ENCODE data around the gene SGTA.

The SGTA gene

DNA sequence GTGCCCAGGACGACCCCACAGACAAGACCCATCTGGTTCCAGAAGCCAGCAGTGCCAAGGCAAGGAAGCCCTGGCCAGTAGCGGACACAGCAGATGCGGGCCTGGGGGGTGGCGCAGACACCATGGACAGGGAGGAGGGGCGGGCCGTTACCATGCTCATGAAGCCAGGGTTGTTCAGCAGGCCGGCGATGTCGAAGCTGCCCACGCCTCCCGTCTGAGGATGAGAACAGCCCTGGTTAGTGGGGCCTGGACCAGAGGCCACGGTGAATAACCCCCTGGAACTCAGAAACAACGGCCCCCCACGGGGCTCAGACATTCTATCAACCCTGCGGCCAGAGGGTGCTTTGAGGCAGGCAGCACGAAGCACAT, 21.8 kb downstream of the SGTA start:
- Histone ChIP-seq H3K4me1 (ENCODE audit: control insufficient read depth in 2 of 2, insufficient read depth in 2 of 2, low read length in 2 of 2) (no peaks in the 10 kb centered on the region), H3K27me3 (ENCODE audit: control insufficient read depth in 2 of 2, insufficient read depth in 2 of 2, low read length in 2 of 2) (no peaks in the 10 kb centered on the region), H3K36me3 (ENCODE audit: control insufficient read depth in 2 of 2, insufficient read depth in 2 of 2, low read length in 2 of 2) (peaks cover 44 to 50% of the 10 kb centered on the region in 2 donors), H3K27ac (ENCODE audit: low read depth in 2 of 2, low read length in 2 of 2) (no peak overlapping the region), H3K4me3 (ENCODE audit: low read length in 2 of 2) (no peak overlapping the region), H3K9me3 (ENCODE audit: control insufficient read depth in 2 of 2, low read length in 2 of 2) (no peaks in the 10 kb centered on the region), H3K9ac (ENCODE audit: low read depth in 1 of 2, low read length in 2 of 2) (no peak overlapping the region)

GRCh38 chr19:2759965-2760364, 23.1 kb downstream of the SGTA start:
- Histone ChIP-seq H3K4me3 (ENCODE audit: low read length in 2 of 2) (no peak overlapping the region), H3K27me3 (ENCODE audit: control insufficient read depth in 2 of 2, insufficient read depth in 2 of 2, low read length in 2 of 2) (no peaks in the 10 kb centered on the region), H3K27ac (ENCODE audit: low read depth in 2 of 2, low read length in 2 of 2) (no peak overlapping the region), H3K9me3 (ENCODE audit: control insufficient read depth in 2 of 2, low read length in 2 of 2) (no peaks in the 10 kb centered on the region), H3K9ac (ENCODE audit: low read depth in 1 of 2, low read length in 2 of 2) (no peak overlapping the region), H3K36me3 (ENCODE audit: control insufficient read depth in 2 of 2, insufficient read depth in 2 of 2, low read length in 2 of 2) (peaks cover 39 to 54% of the 10 kb centered on the region in 2 donors), H3K4me1 (ENCODE audit: control insufficient read depth in 2 of 2, insufficient read depth in 2 of 2, low read length in 2 of 2) (no peaks in the 10 kb centered on the region)

DNA sequence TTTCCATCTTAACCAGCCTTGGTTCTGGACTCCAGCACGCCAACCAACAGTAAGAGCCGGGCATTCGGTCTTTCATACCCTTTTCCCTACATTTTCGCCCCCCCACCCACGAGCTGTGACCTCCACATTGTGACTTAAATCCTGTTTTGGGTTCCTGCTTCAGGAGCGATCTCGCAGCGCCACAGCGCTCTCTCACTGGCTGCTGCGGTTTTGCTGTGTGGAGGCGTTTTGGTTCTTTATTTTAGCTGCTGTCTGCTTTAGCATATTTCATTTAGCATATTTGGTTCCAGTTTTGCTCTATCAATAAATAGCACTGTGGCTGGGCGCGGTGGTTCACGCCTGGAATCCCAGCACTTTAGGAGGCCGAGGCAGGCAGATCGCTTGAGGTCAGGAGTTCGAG, 23.7 kb downstream of the SGTA start:
- Histone ChIP-seq H3K4me3 (ENCODE audit: low read length in 2 of 2) (no peak overlapping the region), H3K9ac (ENCODE audit: low read depth in 1 of 2, low read length in 2 of 2) (no peak overlapping the region), H3K27me3 (ENCODE audit: control insufficient read depth in 2 of 2, insufficient read depth in 2 of 2, low read length in 2 of 2) (no peaks in the 10 kb centered on the region), H3K4me1 (ENCODE audit: control insufficient read depth in 2 of 2, insufficient read depth in 2 of 2, low read length in 2 of 2) (no peaks in the 10 kb centered on the region), H3K27ac (ENCODE audit: low read depth in 2 of 2, low read length in 2 of 2) (no peak overlapping the region), H3K9me3 (ENCODE audit: control insufficient read depth in 2 of 2, low read length in 2 of 2) (no peaks in the 10 kb centered on the region), H3K36me3 (ENCODE audit: control insufficient read depth in 2 of 2, insufficient read depth in 2 of 2, low read length in 2 of 2) (peaks cover 36 to 59% of the 10 kb centered on the region in 2 donors)

GRCh38 chr19:2758601-2759313, 24.3 kb downstream of the SGTA start:
- Histone ChIP-seq H3K9ac (ENCODE audit: low read depth in 1 of 2, low read length in 2 of 2) (no peak overlapping the region), H3K36me3 (ENCODE audit: control insufficient read depth in 2 of 2, insufficient read depth in 2 of 2, low read length in 2 of 2) (peaks cover 36 to 61% of the 10 kb centered on the region in 2 donors), H3K27ac (ENCODE audit: low read depth in 2 of 2, low read length in 2 of 2) (no peak overlapping the region), H3K4me3 (ENCODE audit: low read length in 2 of 2) (no peak overlapping the region), H3K27me3 (ENCODE audit: control insufficient read depth in 2 of 2, insufficient read depth in 2 of 2, low read length in 2 of 2) (no peaks in the 10 kb centered on the region), H3K4me1 (ENCODE audit: control insufficient read depth in 2 of 2, insufficient read depth in 2 of 2, low read length in 2 of 2) (no peaks in the 10 kb centered on the region), H3K9me3 (ENCODE audit: control insufficient read depth in 2 of 2, low read length in 2 of 2) (no peaks in the 10 kb centered on the region)

GRCh38 chr19:2756921-2757881, 25.9 kb downstream of the SGTA start:
- no peaks in the 10 kb centered on the region for H3K4me1 ChIP-seq (ENCODE audit: control insufficient read depth in 2 of 2, insufficient read depth in 2 of 2, low read length in 2 of 2)
- H3K9ac ChIP-seq (ENCODE audit: low read depth in 1 of 2, low read length in 2 of 2), result no peak overlapping the region
- H3K27ac ChIP-seq (ENCODE audit: low read depth in 2 of 2, low read length in 2 of 2), result no peak overlapping the region
- H3K27me3 ChIP-seq (ENCODE audit: control insufficient read depth in 2 of 2, insufficient read depth in 2 of 2, low read length in 2 of 2), result no peaks in the 10 kb centered on the region
- H3K9me3 ChIP-seq (ENCODE audit: control insufficient read depth in 2 of 2, low read length in 2 of 2), result no peaks in the 10 kb centered on the region
- H3K36me3 ChIP-seq (ENCODE audit: control insufficient read depth in 2 of 2, insufficient read depth in 2 of 2, low read length in 2 of 2), result peaks cover 29 to 47% of the 10 kb centered on the region in 2 donors
- H3K4me3 ChIP-seq (ENCODE audit: low read length in 2 of 2), result no peak overlapping the region

GRCh38 chr19:2756477-2756876, 26.6 kb downstream of the SGTA start:
- no peaks in the 10 kb centered on the region for H3K4me1 ChIP-seq (ENCODE audit: control insufficient read depth in 2 of 2, insufficient read depth in 2 of 2, low read length in 2 of 2)
- no peaks in the 10 kb centered on the region for H3K9me3 ChIP-seq (ENCODE audit: control insufficient read depth in 2 of 2, low read length in 2 of 2)
- H3K36me3 ChIP-seq (ENCODE audit: control insufficient read depth in 2 of 2, insufficient read depth in 2 of 2, low read length in 2 of 2), result peaks cover 26 to 46% of the 10 kb centered on the region in 2 donors
- no peak overlapping the region for H3K9ac ChIP-seq (ENCODE audit: low read depth in 1 of 2, low read length in 2 of 2)
- no peaks in the 10 kb centered on the region for H3K27me3 ChIP-seq (ENCODE audit: control insufficient read depth in 2 of 2, insufficient read depth in 2 of 2, low read length in 2 of 2)
- H3K4me3 ChIP-seq (ENCODE audit: low read length in 2 of 2), result no peak overlapping the region
- no peak overlapping the region for H3K27ac ChIP-seq (ENCODE audit: low read depth in 2 of 2, low read length in 2 of 2)

- H3K9me3 ChIP-seq (ENCODE audit: control insufficient read depth in 2 of 2, low read length in 2 of 2), result no peaks in the 10 kb centered on the region
- H3K9ac ChIP-seq (ENCODE audit: low read depth in 1 of 2, low read length in 2 of 2), result no peak overlapping the region
- peaks cover 20 to 39% of the 10 kb centered on the region in 2 donors for H3K36me3 ChIP-seq (ENCODE audit: control insufficient read depth in 2 of 2, insufficient read depth in 2 of 2, low read length in 2 of 2)
- no peak overlapping the region for H3K4me3 ChIP-seq (ENCODE audit: low read length in 2 of 2)
- H3K27me3 ChIP-seq (ENCODE audit: control insufficient read depth in 2 of 2, insufficient read depth in 2 of 2, low read length in 2 of 2), result no peaks in the 10 kb centered on the region
- no peak overlapping the region for H3K27ac ChIP-seq (ENCODE audit: low read depth in 2 of 2, low read length in 2 of 2)
- H3K4me1 ChIP-seq (ENCODE audit: control insufficient read depth in 2 of 2, insufficient read depth in 2 of 2, low read length in 2 of 2), result no peaks in the 10 kb centered on the region
These were observed 27.3 kb downstream of the SGTA start for GRCh38 chr19:2755811-2756210.

GRCh38 chr19:2755448-2755705, 27.7 kb downstream of the SGTA start:
- H3K4me3 ChIP-seq (ENCODE audit: low read length in 2 of 2), result no peak overlapping the region
- no peaks in the 10 kb centered on the region for H3K27me3 ChIP-seq (ENCODE audit: control insufficient read depth in 2 of 2, insufficient read depth in 2 of 2, low read length in 2 of 2)
- peaks cover 18 to 36% of the 10 kb centered on the region in 2 donors for H3K36me3 ChIP-seq (ENCODE audit: control insufficient read depth in 2 of 2, insufficient read depth in 2 of 2, low read length in 2 of 2)
- H3K9me3 ChIP-seq (ENCODE audit: control insufficient read depth in 2 of 2, low read length in 2 of 2), result no peaks in the 10 kb centered on the region
- no peaks in the 10 kb centered on the region for H3K4me1 ChIP-seq (ENCODE audit: control insufficient read depth in 2 of 2, insufficient read depth in 2 of 2, low read length in 2 of 2)
- no peak overlapping the region for H3K27ac ChIP-seq (ENCODE audit: low read depth in 2 of 2, low read length in 2 of 2)
- H3K9ac ChIP-seq (ENCODE audit: low read depth in 1 of 2, low read length in 2 of 2), result no peak overlapping the region

DNA sequence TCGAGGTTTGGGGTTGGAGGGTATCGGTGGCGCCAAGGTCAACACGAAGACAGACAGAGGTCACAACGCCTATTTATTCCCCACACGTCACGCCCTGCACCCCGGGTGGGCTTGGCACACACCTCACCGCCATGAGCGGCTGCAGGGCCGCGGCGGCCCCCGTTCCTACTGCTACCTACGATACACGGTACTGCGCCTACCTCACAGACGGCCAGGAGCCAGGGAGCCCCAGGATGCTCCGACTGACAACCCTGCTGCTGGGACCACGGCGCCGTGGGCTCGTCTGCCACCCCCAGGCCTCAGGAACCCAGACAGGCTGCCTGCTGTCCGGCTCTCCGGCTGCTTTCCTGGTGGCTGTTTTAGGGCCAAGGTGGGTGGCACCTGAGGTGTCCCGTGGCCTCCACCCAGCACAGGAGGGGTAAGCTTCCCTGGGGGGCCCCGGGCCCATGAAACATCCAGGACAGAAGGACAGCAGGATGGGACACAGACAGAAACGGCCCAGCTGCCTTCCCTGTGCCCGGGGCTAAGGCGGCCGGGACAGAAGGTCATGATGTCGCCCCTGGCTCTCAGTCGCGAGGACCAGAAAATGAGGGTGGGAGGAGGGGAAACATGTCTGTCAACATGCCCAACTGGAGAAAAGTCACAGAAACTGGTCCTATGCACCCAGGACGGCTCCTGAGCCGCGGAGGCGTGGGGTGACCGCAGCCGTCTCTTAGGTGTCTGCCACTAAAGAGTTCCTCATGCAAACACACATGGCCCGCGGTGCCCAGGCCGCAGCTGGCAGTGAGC, 28.2 kb downstream of the SGTA start:
- H3K9me3 ChIP-seq (ENCODE audit: control insufficient read depth in 2 of 2, low read length in 2 of 2), result no peaks in the 10 kb centered on the region
- no peaks in the 10 kb centered on the region for H3K27me3 ChIP-seq (ENCODE audit: control insufficient read depth in 2 of 2, insufficient read depth in 2 of 2, low read length in 2 of 2)
- H3K36me3 ChIP-seq (ENCODE audit: control insufficient read depth in 2 of 2, insufficient read depth in 2 of 2, low read length in 2 of 2), result peaks cover 18 to 36% of the 10 kb centered on the region in 2 donors
- no peak overlapping the region for H3K27ac ChIP-seq (ENCODE audit: low read depth in 2 of 2, low read length in 2 of 2)
- no peak overlapping the region for H3K4me3 ChIP-seq (ENCODE audit: low read length in 2 of 2)
- no peaks in the 10 kb centered on the region for H3K4me1 ChIP-seq (ENCODE audit: control insufficient read depth in 2 of 2, insufficient read depth in 2 of 2, low read length in 2 of 2)
- H3K9ac ChIP-seq (ENCODE audit: low read depth in 1 of 2, low read length in 2 of 2), result no peak overlapping the region

GRCh38 chr19:2751438-2751830, 31.6 kb downstream of the SGTA start:
- no peak overlapping the region for H3K27ac ChIP-seq (ENCODE audit: low read depth in 2 of 2, low read length in 2 of 2)
- H3K9me3 ChIP-seq (ENCODE audit: control insufficient read depth in 2 of 2, low read length in 2 of 2), result no peaks in the 10 kb centered on the region
- H3K4me3 ChIP-seq (ENCODE audit: low read length in 2 of 2), result no peak overlapping the region
- H3K36me3 ChIP-seq (ENCODE audit: control insufficient read depth in 2 of 2, insufficient read depth in 2 of 2, low read length in 2 of 2), result peaks cover under 1 to 19% of the 10 kb centered on the region in 2 donors
- H3K9ac ChIP-seq (ENCODE audit: low read depth in 1 of 2, low read length in 2 of 2), result no peak overlapping the region
- H3K4me1 ChIP-seq (ENCODE audit: control insufficient read depth in 2 of 2, insufficient read depth in 2 of 2, low read length in 2 of 2), result peaks cover 0 to 3% of the 10 kb centered on the region in 2 donors
- no peaks in the 10 kb centered on the region for H3K27me3 ChIP-seq (ENCODE audit: control insufficient read depth in 2 of 2, insufficient read depth in 2 of 2, low read length in 2 of 2)

Measured in mucosa of rectum (tissue), 2 donors.